GM18505 (cell line): Measurements from ENCODE around the gene RAP1GAP.

Source experiments
- ATAC-seq: cut with Tn5 transposase; IDR thresholded peaks from one replicate; pipeline ENCODE4 v1.9.1; 2021; ENCODE audit not compliant: unreplicated experiment
- POLR2A ChIP-seq: IDR thresholded peaks from 4 replicates; pipeline ENCODE4 v1.6.1; 2011; ENCODE audit warnings: borderline replicate concordance; ENCODE audit not compliant: insufficient read depth, insufficient read length; ENCODE audit errors: extremely low read depth

Gene RAP1GAP

GRCh38 chr1:21669258-21670058 is at the start of gene RAP1GAP:
Gene RAP1GAP, minus strand, starts transcription at chr1:21669357. Its CDS starts 49,325 bp downstream, at chr1:21620032.
- no peak for TF ChIP-seq POLR2A
- no peak for ATAC-seq

GRCh38 chr1:21716169-21716568 is 47.0 kb upstream of the RAP1GAP start:
- ATAC-seq, result no peak
- no peak for TF ChIP-seq POLR2A

GRCh38 chr1:21707891-21708290 is 38.7 kb upstream of the RAP1GAP start:
- TF ChIP-seq POLR2A, result no peak
- no peak for ATAC-seq

GRCh38 chr1:21707086-21707840 is 38.1 kb upstream of the RAP1GAP start:
- ATAC-seq, result no peak
- no peak for TF ChIP-seq POLR2A

- ATAC-seq, result no peak
Observed at GRCh38 chr1:21706151-21706835, 37.1 kb upstream of the RAP1GAP start.

GRCh38 chr1:21705303-21705980 is 36.3 kb upstream of the RAP1GAP start:
- ATAC-seq, result no peak
- TF ChIP-seq POLR2A, result no peak

More at GRCh38 chr1:21706151-21706835, 37.1 kb upstream of the RAP1GAP start:
- no peak for TF ChIP-seq POLR2A

- no peak for ATAC-seq
- no peak for TF ChIP-seq POLR2A
Observed at GRCh38 chr1:21704145-21704544, 35.0 kb upstream of the RAP1GAP start.

- TF ChIP-seq POLR2A, result no peak
- no peak for ATAC-seq
Observed at GRCh38 chr1:21703318-21703963, 34.3 kb upstream of the RAP1GAP start.

GRCh38 chr1:21702780-21703179 is 33.6 kb upstream of the RAP1GAP start:
- TF ChIP-seq POLR2A, result no peak
- ATAC-seq, result no peak

GRCh38 chr1:21701401-21701800 is 32.2 kb upstream of the RAP1GAP start:
- no peak for TF ChIP-seq POLR2A
- no peak for ATAC-seq

- no peak for TF ChIP-seq POLR2A
- ATAC-seq, result no peak
Observed at GRCh38 chr1:21700094-21700493, 30.9 kb upstream of the RAP1GAP start.

- ATAC-seq, result no peak
- TF ChIP-seq POLR2A, result no peak
Observed at GRCh38 chr1:21696931-21697330, 27.8 kb upstream of the RAP1GAP start.

GRCh38 chr1:21693732-21694131 is 24.6 kb upstream of the RAP1GAP start:
- no peak for ATAC-seq

GRCh38 chr1:21691739-21692138 is 22.6 kb upstream of the RAP1GAP start:
- no peak for TF ChIP-seq POLR2A
- no peak for ATAC-seq

More at GRCh38 chr1:21693732-21694131, 24.6 kb upstream of the RAP1GAP start:
- no peak for TF ChIP-seq POLR2A
